GM13976 (cell line): ENCODE results near the gene STK35.

Experiments used
- DNase-seq: peaks from one replicate; pipeline ENCODE4 v3.0.0; 2012; ENCODE audit warnings: low spot score
- CTCF ChIP-seq: IDR thresholded peaks from 2 replicates; pipeline ENCODE4 v1.5.1; 2012; ENCODE audit warnings: borderline replicate concordance, mild to moderate bottlenecking; ENCODE audit not compliant: insufficient read depth; ENCODE audit errors: extremely low read depth, missing control alignments, control extremely low read depth
- in situ Hi-C: fragments of 300-500 bp; cut with MboI; formaldehyde crosslinking; loops from one replicate; pipeline ENCODE4 v1.12.0; 2022; ENCODE audit warnings: low sequenced_read_pairs, mixed read lengths, inconsistent platforms; ENCODE audit not compliant: unreplicated experiment

Gene STK35

GRCh38 chr20:2103461-2104153 is 2.0 kb downstream of the STK35 start:
- no peak for DNase-seq
- in situ Hi-C loops, result no loop called here
- TF ChIP-seq CTCF, result no peak

GRCh38 chr20:2104236-2104635 is 2.6 kb downstream of the STK35 start:
- DNase-seq, result no peak
- no peak for TF ChIP-seq CTCF
- in situ Hi-C loops, result no loop called here

DNA sequence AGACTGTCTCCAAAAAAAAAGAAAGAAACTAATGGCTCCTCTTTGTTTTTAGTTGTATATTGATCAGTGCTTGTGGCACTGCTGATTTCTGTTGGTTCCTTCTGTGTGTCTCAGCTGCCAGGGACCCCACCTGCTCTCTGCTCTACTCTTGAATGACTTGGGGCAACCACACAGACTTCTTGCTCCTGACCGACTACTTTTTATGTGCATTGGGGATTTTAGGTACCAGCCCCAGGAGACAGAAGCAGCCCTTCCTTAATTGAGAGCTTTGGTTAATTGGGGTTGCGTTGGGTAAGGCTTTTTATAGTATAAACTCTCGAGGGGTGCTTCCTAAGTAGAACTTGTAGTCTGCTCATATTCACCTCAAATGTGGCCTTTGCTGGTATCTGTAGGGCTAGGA is 6.9 kb downstream of the STK35 start:
- DNase-seq, result no peak
- in situ Hi-C loops, result no loop called here
- no peak for TF ChIP-seq CTCF

GRCh38 chr20:2108987-2109386 is 7.4 kb downstream of the STK35 start:
- no peak for TF ChIP-seq CTCF
- in situ Hi-C loops, result no loop called here
- no peak for DNase-seq

- TF ChIP-seq CTCF, result no peak
- DNase-seq, result no peak
- in situ Hi-C loops, result no loop called here
Observed at GRCh38 chr20:2109425-2110210, 8.0 kb downstream of the STK35 start.

- in situ Hi-C loops, result no loop called here
- no peak for TF ChIP-seq CTCF
- no peak for DNase-seq
Observed at GRCh38 chr20:2112910-2113309, 11.3 kb downstream of the STK35 start.
